ENCODE measurements around the gene FAM151B.
A peak's percentile ranks its signal among the peaks of the same experiment; 100 is the strongest.
"Not testable (repeated sequence)": the region's sequence is repeated elsewhere in the genome, so short reads cannot be mapped to it uniquely, and the experiment has no call there.

Gene FAM151B

DNA sequence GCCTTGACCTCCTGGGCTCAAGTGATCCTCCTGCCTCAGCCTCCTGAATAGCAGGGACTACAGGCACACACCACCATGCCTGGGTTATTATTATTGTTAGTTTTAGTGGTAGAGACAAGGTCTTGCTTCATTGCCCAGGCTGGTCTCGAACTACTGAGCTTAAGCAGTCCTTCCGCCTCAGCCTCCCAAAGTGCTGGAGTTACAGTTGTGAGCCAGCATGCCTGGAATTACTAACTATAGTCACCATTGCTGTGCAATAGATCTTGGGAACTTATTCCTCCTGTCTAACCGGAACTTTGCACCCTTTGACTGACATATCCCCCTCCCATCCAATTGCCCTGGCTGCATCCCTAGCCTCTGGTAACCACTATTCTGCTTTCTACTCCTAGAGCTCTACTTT lies 3.4 kb downstream of the FAM151B start:
- no peak overlapping the region for H3K4me3 ChIP-seq (ENCODE audit: low read depth, low read length)
- TF ChIP-seq POLR2A (IDR thresholded peaks at IDR 0.05; ENCODE audit: extremely low read depth, insufficient read length) (no peak), MYC (IDR thresholded peaks at IDR 0.05; ENCODE audit: low read depth, low read length) (no peak), MAX (IDR thresholded peaks at IDR 0.05; ENCODE audit: low read depth, low read length) (no peak)
- TF ChIP-seq, protein P1, sequence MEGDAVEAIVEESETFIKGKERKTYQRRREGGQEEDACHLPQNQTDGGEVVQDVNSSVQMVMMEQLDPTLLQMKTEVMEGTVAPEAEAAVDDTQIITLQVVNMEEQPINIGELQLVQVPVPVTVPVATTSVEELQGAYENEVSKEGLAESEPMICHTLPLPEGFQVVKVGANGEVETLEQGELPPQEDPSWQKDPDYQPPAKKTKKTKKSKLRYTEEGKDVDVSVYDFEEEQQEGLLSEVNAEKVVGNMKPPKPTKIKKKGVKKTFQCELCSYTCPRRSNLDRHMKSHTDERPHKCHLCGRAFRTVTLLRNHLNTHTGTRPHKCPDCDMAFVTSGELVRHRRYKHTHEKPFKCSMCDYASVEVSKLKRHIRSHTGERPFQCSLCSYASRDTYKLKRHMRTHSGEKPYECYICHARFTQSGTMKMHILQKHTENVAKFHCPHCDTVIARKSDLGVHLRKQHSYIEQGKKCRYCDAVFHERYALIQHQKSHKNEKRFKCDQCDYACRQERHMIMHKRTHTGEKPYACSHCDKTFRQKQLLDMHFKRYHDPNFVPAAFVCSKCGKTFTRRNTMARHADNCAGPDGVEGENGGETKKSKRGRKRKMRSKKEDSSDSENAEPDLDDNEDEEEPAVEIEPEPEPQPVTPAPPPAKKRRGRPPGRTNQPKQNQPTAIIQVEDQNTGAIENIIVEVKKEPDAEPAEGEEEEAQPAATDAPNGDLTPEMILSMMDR (IDR thresholded peaks at IDR 0.05; ENCODE audit: low read depth, low read length), result no peak
- DNase-seq (ENCODE audit: low read depth), result no peak

DNA sequence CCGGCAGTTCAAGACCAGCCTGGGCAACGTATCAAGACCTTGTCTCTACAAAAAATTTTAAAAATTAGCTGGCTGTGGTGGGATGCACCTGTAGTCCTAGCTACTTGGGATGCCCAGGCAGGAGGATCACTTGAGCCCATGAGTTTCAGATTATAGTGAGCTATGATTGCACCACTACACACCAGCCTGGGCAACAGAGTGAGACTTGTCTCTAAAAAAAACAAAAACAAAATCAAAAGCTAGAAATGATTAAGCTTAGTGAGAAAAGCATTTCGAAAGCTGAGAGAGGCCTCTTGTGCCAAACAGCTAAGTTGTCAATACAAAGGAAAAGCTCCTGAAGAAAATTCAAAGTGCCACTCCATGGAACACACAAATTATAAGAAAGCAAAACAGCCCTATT lies 4.8 kb downstream of the FAM151B start:
- no peak overlapping the region for H3K4me3 ChIP-seq (ENCODE audit: low read depth, low read length)
- no peak for DNase-seq (ENCODE audit: low read depth)
- no peak for TF ChIP-seq POLR2A (IDR thresholded peaks at IDR 0.05; ENCODE audit: extremely low read depth, insufficient read length)
- TF ChIP-seq, protein P1 (IDR thresholded peaks at IDR 0.05; ENCODE audit: low read depth, low read length), result no peak
- TF ChIP-seq MAX (IDR thresholded peaks at IDR 0.05; ENCODE audit: low read depth, low read length), result no peak
- no peak for TF ChIP-seq MYC (IDR thresholded peaks at IDR 0.05; ENCODE audit: low read depth, low read length)

- not testable (repeated sequence) for DNase-seq (ENCODE audit: low read depth); H3K4me3 ChIP-seq (ENCODE audit: low read depth, low read length)
These were observed 5.5 kb downstream of the FAM151B start for GRCh38 chr5:80493443-80493842.

DNA sequence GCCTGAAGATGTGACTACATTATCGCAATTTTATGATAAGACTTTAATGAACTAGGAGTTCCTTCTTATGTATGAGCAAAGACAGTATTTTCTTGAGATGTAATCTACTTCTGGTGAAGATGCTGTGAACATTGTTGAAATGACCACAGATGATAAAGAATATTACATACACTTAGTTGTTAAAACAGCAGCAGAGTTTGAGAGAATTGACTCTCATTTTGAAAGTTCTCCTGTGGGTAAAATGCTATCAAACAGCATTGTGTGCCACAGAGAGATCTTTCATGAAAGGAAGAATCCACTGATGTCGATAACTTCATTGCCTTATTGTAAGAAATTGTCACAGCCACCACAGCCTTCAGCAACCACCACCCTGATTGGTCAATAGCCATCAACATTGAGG lies 8.0 kb downstream of the FAM151B start:
- TF ChIP-seq, protein P1 (IDR thresholded peaks at IDR 0.05; ENCODE audit: low read depth, low read length), result no peak
- TF ChIP-seq POLR2A (IDR thresholded peaks at IDR 0.05; ENCODE audit: extremely low read depth, insufficient read length) (no peak), MAX (IDR thresholded peaks at IDR 0.05; ENCODE audit: low read depth, low read length) (no peak), MYC (IDR thresholded peaks at IDR 0.05; ENCODE audit: low read depth, low read length) (no peak)
- DNase-seq (ENCODE audit: low read depth), result no peak
- no peak overlapping the region for H3K4me3 ChIP-seq (ENCODE audit: low read depth, low read length)

GRCh38 chr5:80502800-80503199 lies 14.9 kb downstream of the FAM151B start:
- TF ChIP-seq MAX (IDR thresholded peaks at IDR 0.05; ENCODE audit: low read depth, low read length), result no peak
- no peak for TF ChIP-seq POLR2A (IDR thresholded peaks at IDR 0.05; ENCODE audit: extremely low read depth, insufficient read length)
- TF ChIP-seq, protein P1 (IDR thresholded peaks at IDR 0.05; ENCODE audit: low read depth, low read length), result no peak
- TF ChIP-seq MYC (IDR thresholded peaks at IDR 0.05; ENCODE audit: low read depth, low read length), result no peak

DNA sequence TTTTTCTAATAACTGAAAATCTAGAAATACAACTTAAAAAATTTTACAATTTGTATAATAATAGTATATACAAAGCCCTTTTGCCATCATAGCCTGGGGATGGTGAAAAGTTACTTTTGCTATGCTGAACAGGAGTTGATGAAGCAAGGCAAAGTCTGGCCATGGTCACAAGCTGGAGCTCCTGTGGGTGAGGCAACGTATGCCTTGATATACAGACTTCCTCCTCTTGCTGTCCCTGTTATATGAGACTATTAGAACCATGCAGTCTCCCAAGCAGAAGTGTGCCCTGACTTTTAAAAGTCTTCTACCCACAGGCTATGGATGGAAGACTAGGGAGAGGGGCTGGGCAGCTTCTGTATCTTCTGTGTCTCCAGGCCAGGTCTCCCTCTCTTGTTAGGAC lies 15.7 kb downstream of the FAM151B start:
- peak; percentile 80 for DNase-seq (ENCODE audit: low read depth)
- TF ChIP-seq MAX (IDR thresholded peaks at IDR 0.05; ENCODE audit: low read depth, low read length) (peak; percentile 50), MYC (IDR thresholded peaks at IDR 0.05; ENCODE audit: low read depth, low read length) (peak; percentile 70)
- TF ChIP-seq, protein P1 (IDR thresholded peaks at IDR 0.05; ENCODE audit: low read depth, low read length), result no peak
- no peak overlapping the region for H3K4me3 ChIP-seq (ENCODE audit: low read depth, low read length)

More at GRCh38 chr5:80502800-80503199, 14.9 kb downstream of the FAM151B start:
- peak; percentile 53 for DNase-seq (ENCODE audit: low read depth)
- no peak overlapping the region for H3K4me3 ChIP-seq (ENCODE audit: low read depth, low read length)

Measured in NB4 (cell line).